PC-3 (cell line): ENCODE measurements around the gene SPTLC2. TPM values are rescaled to one million over a fixed set of nuclear protein-coding genes. Genes with fewer than 3 reads are reported as not detected.

Experiments used
- ATAC-seq: fragments of 200-7000 bp; cut with Tn5 transposase; 2 replicates; pipeline ENCODE4 v1.9.1; 2020; ENCODE audit warnings: mild to moderate bottlenecking, moderate library complexity
- BruUV-seq: library from RNA; stranded (reverse); fragments of 400-500 nt; replicated peaks from 2 replicates; lab custom pipeline; 2021; lab: Mats Ljungman, UMichigan
- CTCF ChIA-PET: fragments of 300-600 bp; sonication (Branson Sonifier 250); formaldehyde crosslinking; loops from one replicate; lab custom pipeline; 2022; ENCODE audit warnings: antibody characterized with exemption; lab: Charles Lee
- POLR2A ChIA-PET: fragments of 300-600 bp; sonication (Branson Sonifier 250); formaldehyde crosslinking; loops from one replicate; lab custom pipeline; 2022; ENCODE audit warnings: antibody characterized with exemption; ENCODE audit not compliant: unreplicated experiment; lab: Charles Lee
- DNase-seq: peaks from one replicate; pipeline ENCODE4 v3.0.0-alpha.2; 2015
- H2AFZ ChIP-seq: fragments of 300-600 bp; sonication (generic); 2 replicates; pipeline ENCODE4 v1.6.0; 2016; ENCODE audit warnings: antibody characterized with exemption, low read length
- H3F3A ChIP-seq: fragments of 300-600 bp; sonication (generic); one replicate; pipeline ENCODE4 v1.6.0; 2017; ENCODE audit warnings: antibody characterized with exemption, low read length, control low read depth, mild to moderate bottlenecking; ENCODE audit not compliant: unreplicated experiment
- H3K27ac ChIP-seq: fragments of 300-600 bp; sonication (generic); 2 replicates; pipeline ENCODE4 v1.5.1; 2016; ENCODE audit warnings: mild to moderate bottlenecking, low read length
- H3K27me3 ChIP-seq: fragments of 300-600 bp; sonication (generic); 2 replicates; pipeline ENCODE4 v1.6.1; 2016; ENCODE audit warnings: low read length, mixed read lengths
- H3K36me3 ChIP-seq: fragments of 300-600 bp; sonication (generic); 2 replicates; pipeline ENCODE4 v1.6.1; 2016; ENCODE audit warnings: low read depth, mixed run types, low read length, mixed read lengths
- H3K4me1 ChIP-seq: fragments of 300-600 bp; sonication (generic); 2 replicates; pipeline ENCODE4 v1.5.1; 2016; ENCODE audit warnings: low read length; ENCODE audit not compliant: insufficient read depth
- H3K4me2 ChIP-seq: fragments of 300-600 bp; sonication (generic); 2 replicates; pipeline ENCODE4 v1.6.0; 2016; ENCODE audit warnings: low read length
- H3K4me3 ChIP-seq: fragments of 300-600 bp; sonication (generic); 2 replicates; pipeline ENCODE4 v1.5.1; 2016; ENCODE audit warnings: mild to moderate bottlenecking, low read length, mixed read lengths
- H3K79me2 ChIP-seq: fragments of 300-600 bp; sonication (generic); 2 replicates; pipeline ENCODE4 v1.6.1; 2017; ENCODE audit warnings: low read length, mixed read lengths
- H3K9ac ChIP-seq: fragments of 300-600 bp; sonication (generic); 2 replicates; pipeline ENCODE4 v1.6.0; 2016; ENCODE audit warnings: mild to moderate bottlenecking, low read length
- H3K9me2 ChIP-seq: fragments of 300-600 bp; sonication (generic); replicated peaks from 2 replicates; pipeline ENCODE4 v1.6.1; 2016; ENCODE audit warnings: mixed run types, low read length, mixed read lengths
- H3K9me3 ChIP-seq: fragments of 300-600 bp; sonication (generic); 2 replicates; pipeline ENCODE4 v1.6.1; 2016; ENCODE audit warnings: low read length, mixed read lengths
- H4K20me1 ChIP-seq: fragments of 300-600 bp; sonication (generic); 2 replicates; pipeline ENCODE4 v1.6.1; 2016; ENCODE audit warnings: low read length, mixed read lengths
- CTCF ChIP-seq: fragments of 300-600 bp; sonication (generic); conservative IDR thresholded peaks from 2 replicates; pipeline ENCODE4 v1.5.1; 2017; ENCODE audit warnings: antibody characterized with exemption, low read depth, mild to moderate bottlenecking, low read length
- EZH2 ChIP-seq: fragments of 300-600 bp; sonication (generic); IDR thresholded peaks from one replicate; pipeline ENCODE4 v1.6.1; 2017; ENCODE audit warnings: antibody characterized with exemption, mild to moderate bottlenecking, low read length; ENCODE audit not compliant: unreplicated experiment
- EZH2phosphoT487 ChIP-seq: fragments of 300-600 bp; sonication (generic); IDR thresholded peaks from 2 replicates; pipeline ENCODE4 v1.6.1; 2018; ENCODE audit warnings: mild to moderate bottlenecking, antibody characterized with exemption, low read length, borderline replicate concordance
- intact Hi-C: fragments of 100-400 bp; cut with micrococcal nuclease; formaldehyde crosslinking; loops from 2 replicates; pipeline ENCODE4 v1.9.0; 2023
- total RNA-seq: library from RNA; depleted of rRNA; stranded (reverse); fragments of >200 nt; gene quantifications from 2 replicates; pipeline ENCODE4 v1.2.3, GENCODE V29; 2014

The SPTLC2 gene
- total RNA-seq, 1 experiment from 2014 or later = 27.6 TPM

- H3K27me3 ChIP-seq = no peaks in the 10 kb centered on the region
- H3K79me2 ChIP-seq = peaks cover 48% of the 10 kb centered on the region
- no peak overlapping the region for H3K4me3 ChIP-seq
- CTCF ChIA-PET = no interaction called here
- no peak for ATAC-seq
- H3K4me2 ChIP-seq = no peak overlapping the region
- H3K4me1 ChIP-seq = no peaks in the 10 kb centered on the region
- H3K36me3 ChIP-seq = peaks cover 58% of the 10 kb centered on the region
- H3K9me2 ChIP-seq = no peaks in the 10 kb centered on the region
- H2AFZ ChIP-seq = no peak overlapping the region
- intact Hi-C loops = no loop called here
- no peak for TF ChIP-seq EZH2phosphoT487
- no peak for TF ChIP-seq EZH2
- no peak for TF ChIP-seq CTCF
- H3K9ac ChIP-seq = no peak overlapping the region
- BruUV-seq = no TSS peak
- no peaks in the 10 kb centered on the region for H3K9me3 ChIP-seq
- H3K27ac ChIP-seq = no peak overlapping the region
- H4K20me1 ChIP-seq = no peaks in the 10 kb centered on the region
- DNase-seq = no peak
- POLR2A ChIA-PET = no interaction called here
- no peaks in the 10 kb centered on the region for H3F3A ChIP-seq
Observed at GRCh38 chr14:77573964-77574363, 42.5 kb downstream of the SPTLC2 start.

- POLR2A ChIA-PET = interaction anchor here (0.7 kb wide), 1 partner anchor 10 kb away, joined by 13 read pairs; no protein-coding TSS in a partner anchor
- Histone ChIP-seq H3F3A (no peaks in the 10 kb centered on the region), H4K20me1 (no peaks in the 10 kb centered on the region), H3K27me3 (no peaks in the 10 kb centered on the region), H3K36me3 (peaks cover 49% of the 10 kb centered on the region), H3K9ac (no peak overlapping the region), H3K4me3 (no peak overlapping the region), H3K79me2 (peaks cover 33% of the 10 kb centered on the region), H3K9me2 (no peaks in the 10 kb centered on the region), H3K4me1 (no peaks in the 10 kb centered on the region), H3K9me3 (no peaks in the 10 kb centered on the region), H2AFZ (no peak overlapping the region), H3K27ac (no peak overlapping the region), H3K4me2 (no peak overlapping the region)
- DNase-seq (no peak), ATAC-seq (no peak)
- CTCF ChIA-PET = no interaction called here
- no TSS peak for BruUV-seq
- intact Hi-C loops = no loop called here
- TF ChIP-seq EZH2 (no peak), EZH2phosphoT487 (no peak), CTCF (no peak)
Observed at GRCh38 chr14:77570706-77571268, 45.6 kb downstream of the SPTLC2 start.

- no peak overlapping the region for H2AFZ ChIP-seq
- H3K27ac ChIP-seq = no peak overlapping the region
- intact Hi-C loops = no loop called here
- no peaks in the 10 kb centered on the region for H3K9me3 ChIP-seq
- no peak overlapping the region for H3K4me3 ChIP-seq
- H4K20me1 ChIP-seq = peaks cover 8% of the 10 kb centered on the region; the same call in 1 of the 2 replicates
- DNase-seq = no peak
- H3F3A ChIP-seq = no peaks in the 10 kb centered on the region
- POLR2A ChIA-PET = no interaction called here
- TF ChIP-seq CTCF (no peak), EZH2phosphoT487 (no peak), EZH2 (no peak)
- ATAC-seq = no peak
- H3K4me2 ChIP-seq = no peak overlapping the region
- H3K9me2 ChIP-seq = no peaks in the 10 kb centered on the region
- no TSS peak for BruUV-seq
- no peaks in the 10 kb centered on the region for H3K27me3 ChIP-seq
- peaks cover 45% of the 10 kb centered on the region for H3K36me3 ChIP-seq
- no peak overlapping the region for H3K9ac ChIP-seq
- CTCF ChIA-PET = no interaction called here
- H3K4me1 ChIP-seq = peaks cover 11% of the 10 kb centered on the region
- H3K79me2 ChIP-seq = peaks cover 16% of the 10 kb centered on the region; the same call in 1 of the 2 replicates
Observed at GRCh38 chr14:77565994-77566305, 50.5 kb downstream of the SPTLC2 start.
